Measurements from ENCODE around the gene DNAH17. TPM values are rescaled to one million over a fixed set of nuclear protein-coding genes. Genes with fewer than 3 reads are reported as not detected.
A peak's percentile ranks its signal among the peaks of the same experiment; 100 is the strongest.

DNAH17 gene
- total RNA-seq, 4 donors from 2014 or later = 0.19 to 0.31 TPM; not detected in 2

- Histone ChIP-seq H3K4me3 (no peak overlapping the region), H3K4me1 (peaks cover 49 to 73% (median 50%) of the 10 kb centered on the region in 3 donors), H3K27ac (peak overlapping the region; percentile 5 to 87 (median 60)), H3K36me3 (no peaks in the 10 kb centered on the region), H3K27me3 (no peaks in the 10 kb centered on the region), H3K9me3 (no peaks in the 10 kb centered on the region)
- 14 to 17% methylated on average over 6 to 7 of the region's 9 CpGs for WGBS, 2 donors
- no peak for DNase-seq
- intact Hi-C loops (cut with DNase I) = no loop called here
- TF ChIP-seq CTCF (IDR thresholded peaks at IDR 0.05) = no peak
- no peak for TF ChIP-seq POLR2A (IDR thresholded peaks at IDR 0.05)
These were observed 201.6 kb downstream of the DNAH17 start for GRCh38 chr17:78375401-78376151.

- no peaks in the 10 kb centered on the region for H3K9me3 ChIP-seq
- TF ChIP-seq CTCF (IDR thresholded peaks at IDR 0.05) (no peak), POLR2A (IDR thresholded peaks at IDR 0.05) (no peak)
- no peak for DNase-seq
- intact Hi-C loops (cut with DNase I) = no loop called here
- H3K4me1 ChIP-seq = peaks cover 42 to 65% (median 44%) of the 10 kb centered on the region in 3 donors
- no peaks in the 10 kb centered on the region for H3K36me3 ChIP-seq
- no peak overlapping the region for H3K4me3 ChIP-seq
- H3K27ac ChIP-seq = peak overlapping the region; percentile 5 to 87 (median 56)
- H3K27me3 ChIP-seq = no peaks in the 10 kb centered on the region
- WGBS, 2 donors = 61% methylated on average over 6 of the region's 14 CpGs; no CpG with 5 or more reads in 1 of the 2 donors
These were observed 202.4 kb downstream of the DNAH17 start for GRCh38 chr17:78374631-78375274.

- Histone ChIP-seq H3K4me3 (no peak overlapping the region), H3K27ac (peak overlapping the region in 2 of 4 donors; percentile 74 to 87), H3K9me3 (no peaks in the 10 kb centered on the region), H3K27me3 (no peaks in the 10 kb centered on the region), H3K36me3 (no peaks in the 10 kb centered on the region), H3K4me1 (peaks cover 36 to 59% (median 38%) of the 10 kb centered on the region in 3 donors)
- no peak for DNase-seq
- intact Hi-C loops (cut with DNase I) = no loop called here
- WGBS, 2 donors = 28 to 45% methylated on average over 6 of the region's 6 CpGs
- TF ChIP-seq CTCF (IDR thresholded peaks at IDR 0.05) = no peak
- TF ChIP-seq POLR2A (IDR thresholded peaks at IDR 0.05) = no peak
These were observed 203.0 kb downstream of the DNAH17 start for GRCh38 chr17:78374189-78374588.

Small RNA genes within 50 kb of the gene (small RNA-seq; reads per million reads assigned to genes)
- gene RF00415 (0 reads per million in 4 donors), gene RN7SL454P (0 to 0.14 (median 0) reads per million in 4 donors)

Other genes with a start within 250 kb of the DNAH17 start
- gene SOCS3, start 217.3 kb downstream of the DNAH17 start, total RNA-seq = 10 to 100 TPM in 3 of 4 donors, 1 to 10 TPM in 1; 6.3 to 23.1 (median 17.1) TPM
- gene PGS1, start 198.7 kb downstream of the DNAH17 start, total RNA-seq = 10 to 100 TPM; 18.6 to 32.4 (median 23.0) TPM
- gene CYTH1, start 204.9 kb upstream of the DNAH17 start, total RNA-seq = 10 to 100 TPM; 42.1 to 86.7 (median 67.5) TPM

Data from esophagus squamous epithelium (tissue), 5 donors.